ENCODE results near the gene STX16.

STX16 gene

GRCh38 chr20:58651559-58651945, 469 bp downstream of the STX16 start:
- peak overlapping the region; percentile 98 for H3K4me3 Mint-ChIP-seq
- H3K27ac Mint-ChIP-seq: peak overlapping the region; percentile 99
- H3K9me3 Mint-ChIP-seq: no peaks in the 10 kb centered on the region
- H3K4me1 Mint-ChIP-seq (ENCODE audit: low read depth): peaks cover 39% of the 10 kb centered on the region
- H3K36me3 Mint-ChIP-seq (ENCODE audit: low read depth): peaks cover 47% of the 10 kb centered on the region
- no peaks in the 10 kb centered on the region for H3K27me3 Mint-ChIP-seq
- no peak for DNase-seq

GRCh38 chr20:58651946-58652605, 993 bp downstream of the STX16 start:
- peaks cover 52% of the 10 kb centered on the region for H3K36me3 Mint-ChIP-seq (ENCODE audit: low read depth)
- no peaks in the 10 kb centered on the region for H3K9me3 Mint-ChIP-seq
- peak overlapping the region; percentile 99 for H3K27ac Mint-ChIP-seq
- peaks cover 44% of the 10 kb centered on the region for H3K4me1 Mint-ChIP-seq (ENCODE audit: low read depth)
- H3K4me3 Mint-ChIP-seq: peak overlapping the region; percentile 98
- no peaks in the 10 kb centered on the region for H3K27me3 Mint-ChIP-seq
- peak; percentile 72 for DNase-seq

GRCh38 chr20:58652606-58653294, 1.7 kb downstream of the STX16 start:
- H3K9me3 Mint-ChIP-seq: no peaks in the 10 kb centered on the region
- H3K4me1 Mint-ChIP-seq (ENCODE audit: low read depth): peaks cover 50% of the 10 kb centered on the region

GRCh38 chr20:58654337-58654736, 3.3 kb downstream of the STX16 start:
- Mint-ChIP-seq H3K4me3 (peak overlapping the region; percentile 20), H3K27me3 (no peaks in the 10 kb centered on the region), H3K4me1 (ENCODE audit: low read depth) (peaks cover 57% of the 10 kb centered on the region), H3K9me3 (no peaks in the 10 kb centered on the region), H3K36me3 (ENCODE audit: low read depth) (peaks cover 66% of the 10 kb centered on the region), H3K27ac (peak overlapping the region; percentile 26)
- DNase-seq: no peak

More at GRCh38 chr20:58652606-58653294, 1.7 kb downstream of the STX16 start:
- H3K27me3 Mint-ChIP-seq: no peaks in the 10 kb centered on the region
- H3K4me3 Mint-ChIP-seq: peak overlapping the region; percentile 98
- H3K27ac Mint-ChIP-seq: peak overlapping the region; percentile 99
- DNase-seq: no peak
- H3K36me3 Mint-ChIP-seq (ENCODE audit: low read depth): peaks cover 56% of the 10 kb centered on the region

GRCh38 chr20:58655328-58656107, 4.4 kb downstream of the STX16 start:
- H3K27me3 Mint-ChIP-seq: no peaks in the 10 kb centered on the region
- H3K4me3 Mint-ChIP-seq: peak overlapping the region; percentile 52
- DNase-seq: no peak
- peaks cover 73% of the 10 kb centered on the region for H3K36me3 Mint-ChIP-seq (ENCODE audit: low read depth)
- no peaks in the 10 kb centered on the region for H3K9me3 Mint-ChIP-seq
- peak overlapping the region; percentile 69 for H3K27ac Mint-ChIP-seq
- H3K4me1 Mint-ChIP-seq (ENCODE audit: low read depth): peaks cover 66% of the 10 kb centered on the region

- peaks cover 76% of the 10 kb centered on the region for H3K36me3 Mint-ChIP-seq (ENCODE audit: low read depth)
- H3K4me1 Mint-ChIP-seq (ENCODE audit: low read depth): peaks cover 76% of the 10 kb centered on the region
- peak overlapping the region; percentile 53 for H3K4me3 Mint-ChIP-seq
- H3K27ac Mint-ChIP-seq: peak overlapping the region; percentile 69
- no peaks in the 10 kb centered on the region for H3K9me3 Mint-ChIP-seq
- H3K27me3 Mint-ChIP-seq: no peaks in the 10 kb centered on the region
- no peak for DNase-seq
These were observed 5.7 kb downstream of the STX16 start for GRCh38 chr20:58656831-58657230.

- no peaks in the 10 kb centered on the region for H3K27me3 Mint-ChIP-seq
- peak overlapping the region; percentile 69 for H3K27ac Mint-ChIP-seq
- H3K4me3 Mint-ChIP-seq: no peak overlapping the region
- peaks cover 80% of the 10 kb centered on the region for H3K4me1 Mint-ChIP-seq (ENCODE audit: low read depth)
- H3K9me3 Mint-ChIP-seq: no peaks in the 10 kb centered on the region
- peaks cover 77% of the 10 kb centered on the region for H3K36me3 Mint-ChIP-seq (ENCODE audit: low read depth)
- no peak for DNase-seq
These were observed 6.2 kb downstream of the STX16 start for GRCh38 chr20:58657262-58657661.

GRCh38 chr20:58657986-58658385, 6.9 kb downstream of the STX16 start:
- H3K4me3 Mint-ChIP-seq: peak overlapping the region; percentile 30
- H3K9me3 Mint-ChIP-seq: no peaks in the 10 kb centered on the region
- peaks cover 80% of the 10 kb centered on the region for H3K4me1 Mint-ChIP-seq (ENCODE audit: low read depth)
- no peaks in the 10 kb centered on the region for H3K27me3 Mint-ChIP-seq
- no peak for DNase-seq
- peak overlapping the region; percentile 69 for H3K27ac Mint-ChIP-seq
- H3K36me3 Mint-ChIP-seq (ENCODE audit: low read depth): peaks cover 73% of the 10 kb centered on the region

GRCh38 chr20:58658760-58659159, 7.7 kb downstream of the STX16 start:
- peaks cover 72% of the 10 kb centered on the region for H3K36me3 Mint-ChIP-seq (ENCODE audit: low read depth)
- peak overlapping the region; percentile 42 for H3K4me3 Mint-ChIP-seq
- peak overlapping the region; percentile 91 for H3K27ac Mint-ChIP-seq
- no peaks in the 10 kb centered on the region for H3K9me3 Mint-ChIP-seq
- DNase-seq: no peak
- H3K4me1 Mint-ChIP-seq (ENCODE audit: low read depth): peaks cover 80% of the 10 kb centered on the region
- H3K27me3 Mint-ChIP-seq: no peaks in the 10 kb centered on the region

- H3K27me3 Mint-ChIP-seq: no peaks in the 10 kb centered on the region
- peak overlapping the region; percentile 13 for H3K4me3 Mint-ChIP-seq
- H3K36me3 Mint-ChIP-seq (ENCODE audit: low read depth): peaks cover 79% of the 10 kb centered on the region
- DNase-seq: no peak
- H3K27ac Mint-ChIP-seq: peak overlapping the region; percentile 91
- H3K4me1 Mint-ChIP-seq (ENCODE audit: low read depth): peaks cover 86% of the 10 kb centered on the region
- H3K9me3 Mint-ChIP-seq: no peaks in the 10 kb centered on the region
These were observed 8.8 kb downstream of the STX16 start for GRCh38 chr20:58659841-58660240.

- peak; percentile 49 for DNase-seq
- Mint-ChIP-seq H3K9me3 (no peaks in the 10 kb centered on the region), H3K27ac (peak overlapping the region; percentile 91), H3K4me3 (peak overlapping the region; percentile 73), H3K4me1 (ENCODE audit: low read depth) (peaks cover 84% of the 10 kb centered on the region), H3K36me3 (ENCODE audit: low read depth) (peaks cover 78% of the 10 kb centered on the region), H3K27me3 (no peaks in the 10 kb centered on the region)
These were observed 9.9 kb downstream of the STX16 start for GRCh38 chr20:58660855-58661597.

- no peak for DNase-seq
- H3K27ac Mint-ChIP-seq: peak overlapping the region; percentile 91
- peaks cover 79% of the 10 kb centered on the region for H3K4me1 Mint-ChIP-seq (ENCODE audit: low read depth)
- H3K4me3 Mint-ChIP-seq: peak overlapping the region; percentile 73
- H3K36me3 Mint-ChIP-seq (ENCODE audit: low read depth): peaks cover 79% of the 10 kb centered on the region
- H3K27me3 Mint-ChIP-seq: no peaks in the 10 kb centered on the region
- H3K9me3 Mint-ChIP-seq: no peaks in the 10 kb centered on the region
These were observed 10.8 kb downstream of the STX16 start for GRCh38 chr20:58661598-58662473.

- Mint-ChIP-seq H3K4me1 (ENCODE audit: low read depth) (peaks cover 62% of the 10 kb centered on the region), H3K4me3 (no peak overlapping the region), H3K36me3 (ENCODE audit: low read depth) (peaks cover 84% of the 10 kb centered on the region), H3K27me3 (no peaks in the 10 kb centered on the region), H3K27ac (peak overlapping the region; percentile 6), H3K9me3 (no peaks in the 10 kb centered on the region)
- DNase-seq: no peak
These were observed 13.2 kb downstream of the STX16 start for GRCh38 chr20:58664331-58664730.
